Vagina (tissue), 2 donors: ENCODE measurements around the gene ITGB3.

Source experiments
- CTCF ChIP-seq, 3 experiments: fragments of 450-650 bp in 2 of 3; fragments of 200-600 bp in 1 of 3; sonication (generic) in 1 of 3; IDR thresholded peaks; one replicate each; pipeline ENCODE4 v1.5.1; 2017 to 2019; ENCODE audit warnings: antibody characterized with exemption in 3 of 3, mild to moderate bottlenecking in 2 of 3, moderate library complexity in 2 of 3
- POLR2A ChIP-seq, 2 donors: fragments of 450-650 bp; IDR thresholded peaks; one replicate each; pipeline ENCODE4 v1.6.1; 2017; ENCODE audit warnings: antibody characterized with exemption in 2 of 2, mild to moderate bottlenecking in 2 of 2, moderate library complexity in 2 of 2

GRCh38 chr17:47204722-47205418 is 48.8 kb upstream of the ITGB3 start:
- TF ChIP-seq CTCF (IDR thresholded peaks at IDR 0.05) (no peak), POLR2A (IDR thresholded peaks at IDR 0.05) (no peak)
